Activated T-cell treated with anti-CD3 and anti-CD28 coated beads, Interleukin-2, amount 50 U/mL, for 24 hours (primary cell): ENCODE results near the gene RRBP1.

Experiments
- DNase-seq: peaks from one replicate; pipeline ENCODE4 v3.0.0-alpha.2; 2020
- H3K27ac Mint-ChIP-seq: 2 replicates; pipeline ENCODE4 v1.8.0; 2020; ENCODE audit warnings: mild to moderate bottlenecking, mixed read lengths
- H3K27me3 Mint-ChIP-seq: 2 replicates; pipeline ENCODE4 v1.8.0; 2020; ENCODE audit warnings: mixed read lengths
- H3K36me3 Mint-ChIP-seq: 2 replicates; pipeline ENCODE4 v1.8.0; 2020; ENCODE audit warnings: low read depth, mixed read lengths
- H3K4me1 Mint-ChIP-seq: 2 replicates; pipeline ENCODE4 v1.8.0; 2020; ENCODE audit warnings: low read depth, mixed read lengths
- H3K4me3 Mint-ChIP-seq: 2 replicates; pipeline ENCODE4 v1.8.0; 2020; ENCODE audit warnings: mild to moderate bottlenecking, moderate library complexity, mixed read lengths
- H3K9me3 Mint-ChIP-seq: 2 replicates; pipeline ENCODE4 v1.8.0; 2020; ENCODE audit warnings: mixed read lengths

RRBP1 gene

GRCh38 chr20:17680836-17681725 lies 961 bp downstream of the RRBP1 start:
- H3K27ac Mint-ChIP-seq = peak overlapping the region; percentile 79
- DNase-seq = peak; percentile 87
- peaks cover 22% of the 10 kb centered on the region for H3K27me3 Mint-ChIP-seq
- H3K4me3 Mint-ChIP-seq = peak overlapping the region; percentile 77
- H3K4me1 Mint-ChIP-seq = peaks cover 23% of the 10 kb centered on the region
- H3K36me3 Mint-ChIP-seq = peaks cover 32% of the 10 kb centered on the region
- no peaks in the 10 kb centered on the region for H3K9me3 Mint-ChIP-seq

GRCh38 chr20:17679941-17680835 lies 1.9 kb downstream of the RRBP1 start:
- Mint-ChIP-seq H3K27ac (peak overlapping the region; percentile 79), H3K4me1 (peaks cover 26% of the 10 kb centered on the region), H3K4me3 (peak overlapping the region; percentile 77), H3K9me3 (no peaks in the 10 kb centered on the region), H3K27me3 (peaks cover 16% of the 10 kb centered on the region), H3K36me3 (peaks cover 33% of the 10 kb centered on the region)
- DNase-seq = no peak

- Mint-ChIP-seq H3K4me3 (no peak overlapping the region), H3K9me3 (no peaks in the 10 kb centered on the region), H3K36me3 (peaks cover 33% of the 10 kb centered on the region), H3K27ac (peak overlapping the region; percentile 44), H3K4me1 (peaks cover 28% of the 10 kb centered on the region), H3K27me3 (peaks cover 3% of the 10 kb centered on the region)
- no peak for DNase-seq
Measured at GRCh38 chr20:17678886-17679285, 3.2 kb downstream of the RRBP1 start.

- H3K9me3 Mint-ChIP-seq = no peaks in the 10 kb centered on the region
- H3K27ac Mint-ChIP-seq = no peak overlapping the region
- peaks cover 27% of the 10 kb centered on the region for H3K4me1 Mint-ChIP-seq
- H3K4me3 Mint-ChIP-seq = no peak overlapping the region
- no peak for DNase-seq
- no peaks in the 10 kb centered on the region for H3K27me3 Mint-ChIP-seq
- H3K36me3 Mint-ChIP-seq = peaks cover 33% of the 10 kb centered on the region
Measured at GRCh38 chr20:17678295-17678694, 3.7 kb downstream of the RRBP1 start.

GRCh38 chr20:17676942-17677341 lies 5.1 kb downstream of the RRBP1 start:
- Mint-ChIP-seq H3K4me1 (peaks cover 22% of the 10 kb centered on the region), H3K4me3 (no peak overlapping the region), H3K9me3 (no peaks in the 10 kb centered on the region), H3K27ac (no peak overlapping the region), H3K27me3 (no peaks in the 10 kb centered on the region), H3K36me3 (peaks cover 32% of the 10 kb centered on the region)
- no peak for DNase-seq

- Mint-ChIP-seq H3K4me3 (no peak overlapping the region), H3K36me3 (peaks cover 32% of the 10 kb centered on the region), H3K9me3 (no peaks in the 10 kb centered on the region), H3K4me1 (peaks cover 22% of the 10 kb centered on the region), H3K27ac (no peak overlapping the region), H3K27me3 (no peaks in the 10 kb centered on the region)
- DNase-seq = no peak
Measured at GRCh38 chr20:17676378-17676759, 5.7 kb downstream of the RRBP1 start.

- Mint-ChIP-seq H3K27ac (no peak overlapping the region), H3K27me3 (no peaks in the 10 kb centered on the region), H3K36me3 (peaks cover 32% of the 10 kb centered on the region), H3K4me1 (peaks cover 21% of the 10 kb centered on the region), H3K9me3 (no peaks in the 10 kb centered on the region), H3K4me3 (no peak overlapping the region)
- DNase-seq = no peak
Measured at GRCh38 chr20:17675519-17676377, 6.3 kb downstream of the RRBP1 start.

GRCh38 chr20:17674722-17675518 lies 7.1 kb downstream of the RRBP1 start:
- DNase-seq = no peak
- Mint-ChIP-seq H3K9me3 (no peaks in the 10 kb centered on the region), H3K27ac (no peak overlapping the region), H3K4me3 (no peak overlapping the region), H3K27me3 (no peaks in the 10 kb centered on the region), H3K36me3 (peaks cover 29% of the 10 kb centered on the region), H3K4me1 (peaks cover 15% of the 10 kb centered on the region)

- no peaks in the 10 kb centered on the region for H3K9me3 Mint-ChIP-seq
Measured at GRCh38 chr20:17673084-17673483, 9.0 kb downstream of the RRBP1 start.

GRCh38 chr20:17671565-17671964 lies 10.5 kb downstream of the RRBP1 start:
- Mint-ChIP-seq H3K4me1 (peaks cover 16% of the 10 kb centered on the region), H3K27me3 (no peaks in the 10 kb centered on the region), H3K9me3 (no peaks in the 10 kb centered on the region), H3K27ac (no peak overlapping the region), H3K4me3 (no peak overlapping the region), H3K36me3 (peaks cover 7% of the 10 kb centered on the region)
- no peak for DNase-seq

More at GRCh38 chr20:17673084-17673483, 9.0 kb downstream of the RRBP1 start:
- Mint-ChIP-seq H3K4me1 (peaks cover 14% of the 10 kb centered on the region), H3K36me3 (peaks cover 21% of the 10 kb centered on the region), H3K4me3 (no peak overlapping the region), H3K27me3 (no peaks in the 10 kb centered on the region), H3K27ac (no peak overlapping the region)
- no peak for DNase-seq

GRCh38 chr20:17671011-17671410 lies 11.0 kb downstream of the RRBP1 start:
- no peak overlapping the region for H3K4me3 Mint-ChIP-seq
- H3K27me3 Mint-ChIP-seq = no peaks in the 10 kb centered on the region
- H3K9me3 Mint-ChIP-seq = no peaks in the 10 kb centered on the region
- no peak for DNase-seq
- H3K36me3 Mint-ChIP-seq = peaks cover 4% of the 10 kb centered on the region
- H3K27ac Mint-ChIP-seq = no peak overlapping the region
- peaks cover 18% of the 10 kb centered on the region for H3K4me1 Mint-ChIP-seq

- Mint-ChIP-seq H3K36me3 (peaks cover 3% of the 10 kb centered on the region), H3K4me3 (no peak overlapping the region), H3K27me3 (no peaks in the 10 kb centered on the region), H3K9me3 (no peaks in the 10 kb centered on the region), H3K27ac (no peak overlapping the region), H3K4me1 (peaks cover 28% of the 10 kb centered on the region)
- no peak for DNase-seq
Measured at GRCh38 chr20:17669306-17669931, 12.6 kb downstream of the RRBP1 start.

- peaks cover 3% of the 10 kb centered on the region for H3K36me3 Mint-ChIP-seq
- H3K9me3 Mint-ChIP-seq = no peaks in the 10 kb centered on the region
Measured at GRCh38 chr20:17668432-17668831, 13.6 kb downstream of the RRBP1 start.

More at GRCh38 chr20:17668432-17668831, 13.6 kb downstream of the RRBP1 start:
- no peak overlapping the region for H3K4me3 Mint-ChIP-seq
- peaks cover 38% of the 10 kb centered on the region for H3K4me1 Mint-ChIP-seq
- H3K27ac Mint-ChIP-seq = no peak overlapping the region
- DNase-seq = no peak
- no peaks in the 10 kb centered on the region for H3K27me3 Mint-ChIP-seq
